HG03571 (cell line): ENCODE measurements around the gene DPF3.

Experiments used
- ATAC-seq: cut with Tn5 transposase; IDR thresholded peaks from one replicate; pipeline ENCODE4 v1.9.1; 2021; ENCODE audit not compliant: unreplicated experiment

Gene DPF3

GRCh38 chr14:72893636-72894322 is at the start of gene DPF3:
Gene DPF3 (minus strand): TSS chr14:72894101. CDS start chr14:72894088, 13 bp downstream.
- ATAC-seq, result peak; percentile 98

DNA sequence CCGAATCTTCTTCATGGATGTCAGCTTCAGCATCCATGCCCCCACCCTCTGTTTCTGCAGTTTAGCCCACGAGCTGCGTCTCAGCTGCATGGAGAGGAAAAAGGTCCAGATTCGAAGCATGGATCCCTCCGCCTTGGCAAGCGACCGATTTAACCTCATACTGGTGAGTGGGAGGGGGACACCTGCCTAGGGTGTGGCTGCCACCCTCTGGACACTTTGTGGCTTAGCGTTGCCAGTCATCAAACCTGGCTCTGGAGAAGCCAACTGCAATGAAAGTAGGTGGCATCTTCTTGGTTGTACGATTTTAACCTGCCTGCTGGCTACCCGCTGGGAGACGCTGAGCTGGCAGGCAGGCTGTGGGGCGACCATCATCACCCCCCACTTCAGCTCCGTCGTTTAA is 49.0 kb upstream of the DPF3 start:
- no peak for ATAC-seq

- no peak for ATAC-seq
Measured at GRCh38 chr14:72941286-72941985, 47.5 kb upstream of the DPF3 start.

- no peak for ATAC-seq
Measured at GRCh38 chr14:72939630-72940029, 45.7 kb upstream of the DPF3 start.

DNA sequence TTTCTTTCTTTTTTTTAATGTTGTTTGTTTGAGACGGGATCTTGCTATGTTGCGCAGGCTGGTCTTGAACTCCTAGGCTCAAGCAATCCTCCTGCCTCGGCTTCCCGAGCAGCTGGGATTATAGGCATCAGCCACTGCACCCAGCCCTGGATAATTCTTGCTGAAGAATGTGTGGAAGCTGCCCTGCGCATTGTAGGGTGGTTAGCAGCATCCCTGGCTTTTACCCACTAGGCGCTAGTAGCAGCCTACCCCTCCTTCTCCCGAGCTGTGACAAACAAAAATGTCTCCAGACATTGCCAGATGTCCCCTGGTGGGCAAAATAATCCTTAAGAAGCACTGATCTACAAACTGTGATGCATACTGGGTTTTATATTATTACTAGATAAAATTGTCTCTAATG is 39.0 kb upstream of the DPF3 start:
- ATAC-seq, result no peak

DNA sequence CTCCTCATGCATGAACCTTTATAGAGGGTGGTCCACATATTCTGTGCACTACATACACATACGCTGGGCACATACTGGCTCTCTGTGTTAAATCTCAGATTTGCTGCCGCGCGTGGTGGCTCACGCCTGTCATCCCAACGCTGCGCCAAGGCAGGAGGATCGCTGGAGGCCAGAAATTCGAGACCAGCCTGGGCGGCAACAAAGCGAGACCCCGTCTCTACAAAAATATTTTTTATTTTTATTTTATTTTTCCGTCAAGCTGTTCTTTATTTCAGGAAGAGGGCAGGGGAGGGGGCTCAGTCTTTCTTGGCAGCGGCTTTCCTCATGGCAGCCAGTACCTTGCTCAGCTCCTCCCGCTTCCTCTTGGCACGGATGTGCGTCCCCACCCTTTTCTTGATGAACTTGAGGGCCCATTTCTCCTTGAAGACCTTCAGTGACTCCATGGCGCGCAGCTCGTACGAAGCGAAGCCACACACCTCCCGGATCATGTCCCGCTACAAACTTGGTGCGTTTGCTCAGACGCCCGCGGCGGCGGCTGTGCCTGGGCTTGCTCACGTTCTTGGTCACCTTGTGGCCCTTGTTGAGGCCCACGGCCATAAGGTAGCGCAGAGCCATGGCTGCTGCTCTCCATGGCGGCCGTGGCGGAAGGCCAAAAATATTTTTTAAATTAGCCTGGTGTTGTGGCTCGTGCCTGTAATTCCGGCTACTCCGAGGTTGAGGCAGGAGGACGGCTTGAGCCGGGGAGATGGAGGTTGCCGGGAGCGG is 35.6 kb upstream of the DPF3 start:
- ATAC-seq, result no peak

- no peak for ATAC-seq
Measured at GRCh38 chr14:72928872-72929271, 35.0 kb upstream of the DPF3 start.

DNA sequence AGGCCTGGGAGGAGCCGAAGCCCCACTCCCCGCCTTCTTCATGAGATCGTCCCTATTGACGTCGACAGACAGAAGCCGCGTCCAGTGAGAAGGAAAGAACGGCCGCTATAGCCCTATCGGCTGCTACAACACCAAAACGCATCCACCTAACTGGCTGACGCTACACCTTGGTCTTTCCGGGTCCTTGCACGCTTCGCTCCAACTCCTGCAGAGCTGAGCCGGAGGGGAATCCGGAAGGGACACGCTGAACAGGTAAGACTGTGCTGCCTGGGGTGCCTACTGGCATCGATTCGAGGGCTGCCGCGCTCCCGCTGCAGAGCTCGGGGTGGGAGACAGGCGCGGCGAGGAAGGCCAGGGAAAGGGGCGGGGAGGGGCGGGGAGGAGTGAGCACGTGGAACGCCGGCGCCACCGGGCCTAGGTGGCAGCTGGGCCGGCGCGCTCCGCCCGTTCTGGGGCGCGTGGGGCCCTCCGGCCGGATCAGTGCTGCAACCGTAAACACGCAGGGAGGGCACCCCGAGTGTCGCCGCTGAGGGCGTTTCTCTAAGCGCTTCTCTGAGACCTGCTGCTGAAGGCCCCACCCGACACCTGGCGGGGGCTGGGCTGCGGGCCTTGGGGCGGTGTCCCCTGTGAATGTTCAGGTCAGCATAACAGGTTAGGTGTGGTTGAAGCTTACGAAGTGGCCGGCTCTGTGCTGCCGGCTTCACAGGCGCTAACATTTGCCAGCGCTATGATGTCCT is 32.6 kb upstream of the DPF3 start, which contains the start of gene DCAF4:
DCAF4 (plus strand) TSS at position 173 of the 737 bp plus-strand sequence. CDS start 11,515 bp downstream, outside the sequence.
- ATAC-seq, result peak; percentile 97

DNA sequence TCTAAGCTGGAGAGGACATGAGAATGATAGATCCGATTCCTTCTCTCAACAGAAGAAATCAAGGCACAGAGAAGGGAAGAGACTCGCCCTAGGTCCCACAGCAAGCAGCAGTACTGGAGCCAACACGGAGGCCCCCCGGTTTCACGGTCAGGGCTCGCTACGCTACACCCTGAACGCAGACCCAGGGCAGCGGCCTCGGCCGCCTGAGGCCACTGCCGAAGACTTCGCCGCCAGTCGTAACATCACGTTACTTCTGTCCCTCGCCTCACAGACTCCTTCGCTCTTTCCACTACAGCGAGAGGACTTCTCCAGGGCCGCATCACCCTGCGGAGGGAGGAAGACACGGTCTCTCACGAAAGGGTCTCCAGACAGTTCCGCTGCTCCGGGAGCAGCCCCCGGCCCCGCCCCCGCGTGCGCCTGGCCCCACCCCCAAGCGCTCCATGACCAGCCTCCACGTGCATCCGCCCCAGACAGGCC is 32.0 kb upstream of the DPF3 start:
- no peak for ATAC-seq

DNA sequence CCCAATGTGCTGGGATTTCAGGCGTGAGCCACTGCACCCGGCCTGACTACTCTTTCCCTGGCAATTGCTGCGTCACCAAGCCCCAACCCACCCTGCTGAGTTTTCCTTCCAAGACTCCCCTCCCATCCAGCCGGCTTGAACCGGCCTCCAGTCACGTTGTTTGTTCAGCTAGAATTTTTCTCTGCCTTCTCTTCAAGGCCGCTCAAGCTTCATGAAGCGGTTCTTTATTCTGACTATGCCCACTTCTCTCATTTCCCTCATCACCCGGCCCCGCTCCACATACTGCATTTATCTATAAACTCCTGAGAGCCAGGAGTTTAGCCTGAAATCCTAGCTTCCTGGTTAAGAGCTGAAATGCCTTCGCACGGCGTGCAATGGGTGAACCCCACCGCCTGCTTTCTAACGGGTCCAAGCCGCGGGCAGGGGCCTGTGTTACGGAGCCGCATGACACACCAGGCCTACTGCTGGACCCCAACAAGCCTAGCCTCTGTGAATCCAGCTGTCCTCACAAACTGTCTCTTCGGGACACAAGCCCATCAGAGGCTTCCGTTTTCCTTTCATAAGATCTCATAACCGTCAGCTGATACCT is 31.4 kb upstream of the DPF3 start:
- ATAC-seq, result no peak

GRCh38 chr14:72924337-72924736 is 30.4 kb upstream of the DPF3 start:
- no peak for ATAC-seq

DNA sequence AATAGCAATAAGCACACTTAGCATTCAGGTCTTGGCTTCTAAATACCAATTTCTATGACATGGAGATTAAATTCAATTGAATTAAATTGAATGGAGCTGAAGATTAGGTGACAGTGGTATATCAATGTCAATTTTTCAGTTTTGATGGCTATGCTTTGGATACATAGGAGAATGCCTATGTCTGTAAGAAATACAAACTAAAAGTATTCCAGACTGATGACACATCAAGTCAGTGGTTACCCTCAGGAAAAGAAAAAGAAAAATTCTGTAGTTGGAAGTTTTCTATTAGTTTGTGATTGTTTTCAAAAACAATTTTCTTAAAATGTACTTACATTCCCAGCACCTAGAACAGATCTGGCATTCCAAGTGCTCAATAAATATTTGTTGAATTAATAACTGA is 27.5 kb upstream of the DPF3 start:
- ATAC-seq, result no peak

DNA sequence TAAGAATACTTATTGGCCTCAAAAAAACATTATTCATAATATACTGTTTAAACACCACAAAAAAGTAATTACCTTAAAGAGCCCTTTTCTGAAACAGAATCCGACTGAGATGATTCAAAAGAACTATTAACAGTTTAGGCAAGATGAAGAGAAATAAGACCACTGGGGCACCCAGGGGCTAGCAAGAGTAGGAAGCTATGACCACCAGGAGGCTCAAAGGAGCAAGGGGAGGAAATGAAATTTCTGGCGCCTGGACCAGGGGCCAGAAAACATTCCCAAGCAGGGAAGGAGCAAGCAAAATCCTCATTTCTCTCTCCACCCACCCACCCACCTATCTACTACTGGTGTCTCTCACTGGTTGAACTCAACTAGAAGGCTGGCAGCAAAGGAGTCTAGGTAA is 26.1 kb upstream of the DPF3 start:
- no peak for ATAC-seq

DNA sequence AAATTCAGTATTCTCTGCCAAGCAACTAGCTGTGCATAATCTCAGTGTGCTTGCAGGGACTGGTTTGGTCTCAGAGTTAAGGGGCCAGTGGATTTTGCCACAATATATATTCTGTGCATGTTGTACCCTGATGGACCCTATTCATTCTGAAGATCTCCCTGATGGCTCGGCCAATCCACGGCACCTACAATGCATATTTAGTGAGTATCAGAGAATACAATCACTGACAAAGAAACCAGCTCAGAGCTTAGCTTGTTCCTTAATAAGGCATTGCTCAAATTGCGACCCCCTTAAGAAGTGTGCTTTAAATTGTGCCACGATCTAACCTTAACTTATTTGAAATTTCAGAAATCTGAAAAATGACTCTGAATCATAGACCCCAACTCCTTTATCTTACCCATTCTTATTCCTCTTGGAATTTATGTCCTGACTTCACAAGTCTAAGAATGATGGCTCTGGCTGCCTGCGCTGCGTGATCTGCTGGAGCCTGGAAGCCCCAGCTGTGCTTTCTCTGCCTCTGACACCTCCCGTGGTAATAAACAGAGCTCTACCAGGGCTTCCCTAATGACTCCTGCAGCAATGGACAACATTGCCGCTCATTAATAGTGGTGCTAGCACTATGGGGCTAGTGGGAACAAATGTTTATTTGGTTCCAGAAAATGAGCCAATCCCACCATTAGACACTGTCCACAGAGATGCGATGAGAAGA is 23.3 kb upstream of the DPF3 start:
- ATAC-seq, result no peak

- ATAC-seq, result no peak
Measured at GRCh38 chr14:72916174-72916573, 22.3 kb upstream of the DPF3 start.

DNA sequence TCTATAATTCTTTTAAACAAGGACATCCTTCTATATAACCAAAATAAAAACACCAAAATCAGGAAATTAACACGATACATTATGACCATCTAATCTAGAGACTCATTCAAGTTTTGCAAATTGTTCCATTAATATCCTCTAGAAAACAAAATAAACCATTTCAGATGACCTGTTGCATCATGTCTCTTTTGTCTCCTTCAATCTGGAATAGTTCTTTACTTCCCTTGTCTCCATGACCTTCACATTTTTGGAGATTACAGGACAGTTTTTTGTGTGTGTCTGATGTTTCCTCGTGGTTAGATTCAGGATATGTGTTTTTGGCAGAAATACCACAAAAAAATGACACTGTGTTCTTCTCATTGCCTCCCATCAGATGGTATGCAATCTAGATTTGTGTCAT is 19.9 kb upstream of the DPF3 start:
- no peak for ATAC-seq

DNA sequence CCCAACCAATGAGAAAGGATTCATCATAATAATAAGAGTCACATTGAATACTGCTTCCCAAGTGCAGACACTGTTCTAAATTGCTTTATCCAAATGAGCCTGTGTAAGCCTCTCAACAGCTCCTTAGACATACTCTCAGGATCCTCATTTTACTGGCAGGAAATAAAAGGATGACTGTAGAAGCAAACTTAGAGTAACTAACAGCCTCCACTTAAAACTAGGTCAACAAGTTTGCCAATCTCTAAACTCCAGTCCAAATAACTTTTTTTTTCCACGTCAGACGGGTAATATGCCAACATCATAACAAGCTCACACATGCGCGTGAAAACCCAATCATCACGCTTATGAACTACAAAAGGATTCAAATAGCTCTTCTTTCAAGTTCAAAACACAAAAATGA is 15.3 kb upstream of the DPF3 start:
- ATAC-seq, result no peak

DNA sequence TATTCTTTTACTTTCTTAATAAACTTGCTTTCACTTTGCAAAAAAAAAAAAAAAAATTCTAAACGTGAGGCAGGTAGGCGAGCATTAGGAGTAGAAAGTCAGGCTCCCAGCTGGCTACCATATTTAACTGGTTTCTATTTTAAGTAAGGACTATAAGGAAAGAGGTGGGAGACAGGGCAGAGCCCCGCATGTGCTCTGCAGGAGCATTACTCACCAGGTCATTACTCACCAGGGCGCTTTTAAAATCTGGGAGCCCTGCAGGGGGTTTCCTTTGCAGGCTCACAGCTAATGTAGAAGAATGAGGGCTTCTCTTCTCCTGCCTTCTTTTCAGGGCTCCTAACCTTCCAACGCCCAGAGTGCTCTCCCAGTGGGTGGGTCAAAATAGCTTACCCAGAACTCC is 14.0 kb upstream of the DPF3 start:
- no peak for ATAC-seq

DNA sequence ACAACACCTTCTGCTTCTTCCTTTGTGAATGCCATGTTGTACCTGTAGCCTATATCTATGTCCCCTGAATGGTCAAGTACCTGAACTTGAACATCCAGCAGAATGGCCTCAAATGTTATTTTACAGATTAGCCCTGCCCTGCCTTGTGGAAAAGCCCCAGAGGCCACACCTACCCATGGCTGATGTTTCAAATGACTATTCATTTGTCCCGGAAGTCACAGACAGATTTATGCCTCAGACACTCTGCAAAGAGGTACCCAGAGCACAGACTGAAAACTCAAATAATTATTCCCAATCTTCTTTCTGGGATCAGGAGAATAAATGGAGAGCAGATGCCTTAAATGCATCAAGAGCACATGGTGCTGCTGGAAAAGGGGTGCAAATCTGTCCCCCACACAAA is 13.0 kb upstream of the DPF3 start:
- ATAC-seq, result no peak

- ATAC-seq, result no peak
Measured at GRCh38 chr14:72906316-72906715, 12.4 kb upstream of the DPF3 start.
